C4-2B (cell line): Measurements from ENCODE around the gene CHST8.

Experiments
- H3K27ac ChIP-seq: fragments of 450-650 bp; 2 replicates; pipeline ENCODE4 v1.5.1; 2017
- ZFX ChIP-seq: fragments of 450-650 bp; IDR thresholded peaks from 2 replicates; pipeline ENCODE4 v1.6.1; 2017
- TF ChIP-seq, protein P1 (sequence below): fragments of 450-650 bp; conservative IDR thresholded peaks from 2 replicates; pipeline ENCODE4 v1.5.1; 2017; ENCODE audit warnings: mild to moderate bottlenecking

Gene CHST8

DNA sequence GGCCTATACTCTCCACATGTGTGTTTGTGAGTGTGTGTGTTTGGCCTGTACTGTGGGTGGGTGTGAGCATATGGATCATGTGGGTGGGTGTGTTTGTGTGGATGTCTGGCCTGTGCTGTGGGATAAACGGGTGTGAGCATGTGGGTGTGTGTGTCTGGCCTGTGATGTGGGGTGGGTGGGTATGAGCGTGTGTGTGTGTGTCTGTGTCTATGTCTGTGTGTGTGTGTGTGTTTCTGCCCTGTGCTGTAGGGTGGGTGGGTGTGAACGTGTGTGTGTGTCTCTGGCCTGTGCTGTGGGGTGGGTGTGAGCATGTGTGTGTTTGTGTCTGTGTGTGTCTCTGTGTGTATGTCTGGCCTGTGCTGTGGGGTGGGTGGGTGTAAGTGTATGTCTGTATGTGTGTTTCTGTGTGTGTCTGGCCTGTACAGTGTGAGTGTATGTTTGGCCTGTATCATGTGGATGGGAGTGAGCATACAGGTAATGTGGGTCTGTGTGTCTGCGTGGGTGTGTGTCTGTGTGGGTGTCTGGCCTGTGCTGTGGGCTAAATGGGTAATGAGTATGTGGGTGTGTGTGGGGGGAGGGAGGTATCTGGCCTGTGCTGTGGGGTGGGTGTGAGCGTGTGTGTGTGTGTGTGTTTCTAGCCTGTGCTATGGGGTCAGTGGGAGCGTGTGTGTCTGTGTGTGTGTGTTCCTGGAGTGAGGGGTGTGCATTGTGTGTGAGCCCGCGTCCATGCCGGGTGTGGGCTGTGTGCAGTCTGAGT lies 154.2 kb downstream of the CHST8 start:
- H3K27ac ChIP-seq = no peak overlapping the region
- TF ChIP-seq, protein P1, sequence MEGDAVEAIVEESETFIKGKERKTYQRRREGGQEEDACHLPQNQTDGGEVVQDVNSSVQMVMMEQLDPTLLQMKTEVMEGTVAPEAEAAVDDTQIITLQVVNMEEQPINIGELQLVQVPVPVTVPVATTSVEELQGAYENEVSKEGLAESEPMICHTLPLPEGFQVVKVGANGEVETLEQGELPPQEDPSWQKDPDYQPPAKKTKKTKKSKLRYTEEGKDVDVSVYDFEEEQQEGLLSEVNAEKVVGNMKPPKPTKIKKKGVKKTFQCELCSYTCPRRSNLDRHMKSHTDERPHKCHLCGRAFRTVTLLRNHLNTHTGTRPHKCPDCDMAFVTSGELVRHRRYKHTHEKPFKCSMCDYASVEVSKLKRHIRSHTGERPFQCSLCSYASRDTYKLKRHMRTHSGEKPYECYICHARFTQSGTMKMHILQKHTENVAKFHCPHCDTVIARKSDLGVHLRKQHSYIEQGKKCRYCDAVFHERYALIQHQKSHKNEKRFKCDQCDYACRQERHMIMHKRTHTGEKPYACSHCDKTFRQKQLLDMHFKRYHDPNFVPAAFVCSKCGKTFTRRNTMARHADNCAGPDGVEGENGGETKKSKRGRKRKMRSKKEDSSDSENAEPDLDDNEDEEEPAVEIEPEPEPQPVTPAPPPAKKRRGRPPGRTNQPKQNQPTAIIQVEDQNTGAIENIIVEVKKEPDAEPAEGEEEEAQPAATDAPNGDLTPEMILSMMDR = no peak

DNA sequence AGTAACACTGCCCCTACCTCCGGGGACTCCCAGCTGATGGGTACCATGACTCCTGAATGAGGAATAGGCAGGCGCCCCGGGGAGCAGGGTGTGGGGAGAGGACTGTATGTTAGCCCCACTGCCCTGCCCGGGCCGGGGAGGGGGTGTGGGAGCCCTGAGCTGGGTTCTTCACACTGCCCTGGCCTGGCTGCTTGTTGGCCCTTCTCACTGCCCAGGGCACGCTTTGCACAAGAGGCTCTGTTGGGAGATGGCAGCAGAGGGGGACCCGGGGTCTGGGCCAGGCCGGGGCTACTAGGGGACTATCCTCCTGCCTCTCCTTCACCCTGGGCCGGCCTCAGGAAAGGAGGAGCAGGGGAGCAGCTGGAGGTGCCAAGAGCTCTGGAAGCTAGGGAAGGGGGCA lies 155.6 kb downstream of the CHST8 start:
- TF ChIP-seq ZFX = no peak
- TF ChIP-seq, protein P1 = no peak
- H3K27ac ChIP-seq = no peak overlapping the region

GRCh38 chr19:33777753-33778088 lies 156.0 kb downstream of the CHST8 start:
- TF ChIP-seq, protein P1 = no peak
- TF ChIP-seq ZFX = no peak
- no peak overlapping the region for H3K27ac ChIP-seq

- TF ChIP-seq, protein P1 = peak; percentile 100
- TF ChIP-seq ZFX = no peak
- H3K27ac ChIP-seq = no peak overlapping the region
Observed at GRCh38 chr19:33778089-33778791, 156.5 kb downstream of the CHST8 start.

DNA sequence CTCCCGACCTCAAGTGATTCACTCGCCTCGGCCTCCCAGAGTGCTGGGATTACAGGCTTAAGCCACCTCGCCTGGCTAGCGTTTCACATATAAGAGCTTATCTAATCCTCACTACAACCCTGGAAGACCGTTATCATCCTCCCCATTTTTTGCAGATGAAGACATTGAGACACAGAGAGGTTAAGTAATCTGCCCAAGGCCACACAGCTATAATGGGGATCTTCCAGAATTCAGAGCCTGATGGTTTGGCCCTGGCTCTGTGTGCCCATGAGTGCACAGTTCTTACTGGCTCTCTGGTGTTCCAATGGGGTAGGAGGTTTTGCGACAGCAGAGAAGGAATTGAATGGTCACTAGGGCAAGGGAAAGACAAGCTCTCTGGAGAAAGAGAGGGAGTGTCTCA lies 158.1 kb downstream of the CHST8 start:
- no peak for TF ChIP-seq ZFX
- TF ChIP-seq, protein P1 = no peak
- no peak overlapping the region for H3K27ac ChIP-seq

- no peak overlapping the region for H3K27ac ChIP-seq
- TF ChIP-seq, protein P1 = no peak
- no peak for TF ChIP-seq ZFX
Observed at GRCh38 chr19:33780251-33780650, 158.5 kb downstream of the CHST8 start.

GRCh38 chr19:33780746-33781145 lies 159.0 kb downstream of the CHST8 start:
- H3K27ac ChIP-seq = no peak overlapping the region
- TF ChIP-seq, protein P1 = no peak
- TF ChIP-seq ZFX = no peak
